Activated T-cell treated with anti-CD3 and anti-CD28 coated beads, Interleukin-2, amount 50 U/mL, for 24 hours (primary cell): ENCODE results near the gene SEMA4D.

Experiments
- DNase-seq: peaks from one replicate; pipeline ENCODE4 v3.0.0-alpha.2; 2020
- H3K27ac Mint-ChIP-seq: 2 replicates; pipeline ENCODE4 v1.8.0; 2020; ENCODE audit warnings: mild to moderate bottlenecking, mixed read lengths
- H3K27me3 Mint-ChIP-seq: 2 replicates; pipeline ENCODE4 v1.8.0; 2020; ENCODE audit warnings: mixed read lengths
- H3K36me3 Mint-ChIP-seq: 2 replicates; pipeline ENCODE4 v1.8.0; 2020; ENCODE audit warnings: low read depth, mixed read lengths
- H3K4me1 Mint-ChIP-seq: 2 replicates; pipeline ENCODE4 v1.8.0; 2020; ENCODE audit warnings: low read depth, mixed read lengths
- H3K4me3 Mint-ChIP-seq: 2 replicates; pipeline ENCODE4 v1.8.0; 2020; ENCODE audit warnings: mild to moderate bottlenecking, moderate library complexity, mixed read lengths
- H3K9me3 Mint-ChIP-seq: 2 replicates; pipeline ENCODE4 v1.8.0; 2020; ENCODE audit warnings: mixed read lengths

Gene SEMA4D

GRCh38 chr9:89317282-89317681 lies 180.6 kb downstream of the SEMA4D start:
- no peaks in the 10 kb centered on the region for H3K9me3 Mint-ChIP-seq
- H3K27me3 Mint-ChIP-seq: no peaks in the 10 kb centered on the region
- H3K36me3 Mint-ChIP-seq: peaks cover 96% of the 10 kb centered on the region
- H3K4me1 Mint-ChIP-seq: peaks cover 83% of the 10 kb centered on the region
- peak overlapping the region; percentile 87 for H3K4me3 Mint-ChIP-seq
- DNase-seq: no peak
- peak overlapping the region; percentile 99 for H3K27ac Mint-ChIP-seq

GRCh38 chr9:89315482-89315881 lies 182.4 kb downstream of the SEMA4D start:
- peak overlapping the region; percentile 93 for H3K4me3 Mint-ChIP-seq
- H3K4me1 Mint-ChIP-seq: peaks cover 65% of the 10 kb centered on the region
- no peak overlapping the region for H3K27ac Mint-ChIP-seq

GRCh38 chr9:89314955-89315354 lies 183.0 kb downstream of the SEMA4D start:
- Mint-ChIP-seq H3K9me3 (no peaks in the 10 kb centered on the region), H3K4me1 (peaks cover 62% of the 10 kb centered on the region), H3K27me3 (no peaks in the 10 kb centered on the region), H3K27ac (peak overlapping the region; percentile 48), H3K4me3 (peak overlapping the region; percentile 93), H3K36me3 (peaks cover 91% of the 10 kb centered on the region)
- DNase-seq: no peak

More at GRCh38 chr9:89315482-89315881, 182.4 kb downstream of the SEMA4D start:
- peaks cover 92% of the 10 kb centered on the region for H3K36me3 Mint-ChIP-seq
- no peaks in the 10 kb centered on the region for H3K27me3 Mint-ChIP-seq
- H3K9me3 Mint-ChIP-seq: no peaks in the 10 kb centered on the region
- no peak for DNase-seq

GRCh38 chr9:89313842-89314241 lies 184.1 kb downstream of the SEMA4D start:
- peak overlapping the region; percentile 93 for H3K4me3 Mint-ChIP-seq
- H3K4me1 Mint-ChIP-seq: peaks cover 61% of the 10 kb centered on the region
- H3K27ac Mint-ChIP-seq: peak overlapping the region; percentile 68

GRCh38 chr9:89312222-89312571 lies 185.7 kb downstream of the SEMA4D start:
- Mint-ChIP-seq H3K9me3 (no peaks in the 10 kb centered on the region), H3K4me1 (peaks cover 51% of the 10 kb centered on the region), H3K27me3 (no peaks in the 10 kb centered on the region), H3K4me3 (peak overlapping the region; percentile 93), H3K27ac (peak overlapping the region; percentile 90), H3K36me3 (peaks cover 86% of the 10 kb centered on the region)
- no peak for DNase-seq

More at GRCh38 chr9:89313842-89314241, 184.1 kb downstream of the SEMA4D start:
- no peaks in the 10 kb centered on the region for H3K9me3 Mint-ChIP-seq
- H3K27me3 Mint-ChIP-seq: no peaks in the 10 kb centered on the region
- no peak for DNase-seq
- peaks cover 88% of the 10 kb centered on the region for H3K36me3 Mint-ChIP-seq

- H3K36me3 Mint-ChIP-seq: peaks cover 80% of the 10 kb centered on the region
- no peaks in the 10 kb centered on the region for H3K9me3 Mint-ChIP-seq
- DNase-seq: no peak
- peak overlapping the region; percentile 93 for H3K4me3 Mint-ChIP-seq
- peaks cover 46% of the 10 kb centered on the region for H3K4me1 Mint-ChIP-seq
- H3K27me3 Mint-ChIP-seq: no peaks in the 10 kb centered on the region
- H3K27ac Mint-ChIP-seq: peak overlapping the region; percentile 99
These were observed 186.3 kb downstream of the SEMA4D start for GRCh38 chr9:89311346-89312221.
